Adrenal gland (tissue), 5 donors: ENCODE data around the gene C1orf232.

ENCODE experiments used
- CTCF ChIP-seq, 6 experiments: fragments of 450-650 bp in 4 of 6; fragments of 200-600 bp in 2 of 6; sonication (generic) in 1 of 6; IDR thresholded peaks; 1 replicate in 5 of 6; 2 replicates in 1 of 6; pipeline versions ENCODE4 v1.5.1 to v1.8.0; 2016 to 2021; ENCODE audit warnings: antibody characterized with exemption in 6 of 6, mild to moderate bottlenecking in 2 of 6, moderate library complexity in 1 of 6
- POLR2A ChIP-seq, 2 donors: fragments of 450-650 bp; IDR thresholded peaks; one replicate each; pipeline ENCODE4 v1.6.1; 2017; ENCODE audit warnings: antibody characterized with exemption in 2 of 2, mild to moderate bottlenecking in 2 of 2, moderate library complexity in 1 of 2
- donor health status: DM: no; HTN: no; CAD: no.

- TF ChIP-seq CTCF (IDR thresholded peaks at IDR 0.05) (peak; percentile 75 to 97 (median 88)), POLR2A (IDR thresholded peaks at IDR 0.05) (peak; percentile 25 to 40)
Measured at GRCh38 chr1:26169669-26170471, 1.1 kb upstream of the C1orf232 start, which contains the start of gene ZNF593.
